HG03469 (cell line): ENCODE measurements around the gene SERGEF.
A peak's percentile ranks its signal among the peaks of the same experiment; 100 is the strongest.
"Not testable (repeated sequence)": the region's sequence is repeated elsewhere in the genome, so short reads cannot be mapped to it uniquely, and the experiment has no call there.

Source experiments
- ATAC-seq: cut with Tn5 transposase; IDR thresholded peaks from one replicate; pipeline ENCODE4 v1.9.1; 2021; ENCODE audit warnings: mild to moderate bottlenecking, moderate library complexity, moderate number of reproducible peaks; ENCODE audit not compliant: unreplicated experiment

The SERGEF gene

GRCh38 chr11:18001191-18001590 lies 11.7 kb downstream of the SERGEF start:
- no peak for ATAC-seq

DNA sequence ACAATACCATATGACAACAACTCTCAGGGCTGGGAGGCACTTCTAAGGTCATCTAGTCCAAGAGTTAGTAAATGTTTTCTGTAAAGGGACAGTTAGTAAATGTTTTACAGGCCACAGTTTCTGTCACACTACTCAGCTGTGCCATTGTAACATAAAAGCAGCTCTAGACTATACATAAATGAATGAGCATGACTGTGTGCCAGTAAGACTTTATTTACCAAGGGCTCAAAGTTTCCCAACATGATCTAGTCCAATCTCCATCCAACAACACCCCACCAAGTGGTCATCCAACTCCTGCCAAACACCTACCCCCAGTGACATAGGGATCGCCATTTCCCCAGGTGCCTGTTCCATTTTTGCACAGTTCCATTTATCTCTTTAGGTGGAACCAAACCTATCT lies 12.1 kb downstream of the SERGEF start:
- no peak for ATAC-seq

- not testable (repeated sequence) for ATAC-seq
Measured at GRCh38 chr11:18000128-18000527, 12.7 kb downstream of the SERGEF start.

GRCh38 chr11:17992916-17993315 lies 19.9 kb downstream of the SERGEF start:
- no peak for ATAC-seq

GRCh38 chr11:17991783-17992433 lies 20.9 kb downstream of the SERGEF start:
- ATAC-seq, result peak; percentile 85

GRCh38 chr11:17989306-17989705 lies 23.5 kb downstream of the SERGEF start:
- no peak for ATAC-seq

GRCh38 chr11:17988465-17988864 lies 24.4 kb downstream of the SERGEF start:
- no peak for ATAC-seq

DNA sequence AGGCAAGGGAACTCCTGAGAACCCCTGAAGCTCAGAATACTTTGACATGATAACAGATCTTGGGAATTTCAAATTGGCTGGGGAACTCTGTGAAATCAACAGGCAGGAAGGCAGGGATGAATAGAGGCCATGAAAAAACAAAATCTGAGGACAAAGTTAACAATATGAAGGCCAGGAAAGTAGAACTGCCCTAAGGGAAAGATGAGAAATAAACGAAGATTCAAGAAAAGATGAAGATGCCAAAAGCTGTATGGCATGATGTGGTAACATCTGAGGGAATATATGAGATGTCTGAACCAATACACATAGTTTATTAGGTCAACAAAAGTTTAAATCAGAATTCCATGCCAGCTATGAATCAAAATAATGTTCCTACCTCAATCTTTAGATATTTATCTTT lies 25.0 kb downstream of the SERGEF start:
- ATAC-seq, result no peak

DNA sequence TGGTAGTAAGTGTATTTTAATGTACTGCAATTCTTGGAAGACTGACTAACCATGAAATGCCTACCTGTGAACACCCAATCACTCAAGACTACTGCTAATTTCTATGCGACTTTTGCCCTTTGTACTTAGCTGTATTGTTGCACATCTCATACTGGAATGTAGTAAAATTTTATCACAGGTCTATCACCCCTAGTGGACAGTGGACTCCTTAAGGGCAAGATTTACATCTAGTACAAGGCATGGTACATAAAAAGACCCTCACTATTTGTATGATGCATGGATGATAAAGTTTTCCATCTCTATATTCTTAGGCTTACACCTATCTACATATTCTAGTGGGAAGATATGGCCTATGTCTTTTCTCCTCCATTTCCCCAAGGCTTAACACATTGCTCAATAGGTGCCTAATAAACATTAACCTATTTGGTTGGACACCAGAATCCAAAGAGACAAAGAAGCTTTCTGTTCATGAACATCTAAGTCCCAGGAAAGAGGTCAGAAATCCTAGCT lies 26.1 kb downstream of the SERGEF start:
- ATAC-seq, result no peak

DNA sequence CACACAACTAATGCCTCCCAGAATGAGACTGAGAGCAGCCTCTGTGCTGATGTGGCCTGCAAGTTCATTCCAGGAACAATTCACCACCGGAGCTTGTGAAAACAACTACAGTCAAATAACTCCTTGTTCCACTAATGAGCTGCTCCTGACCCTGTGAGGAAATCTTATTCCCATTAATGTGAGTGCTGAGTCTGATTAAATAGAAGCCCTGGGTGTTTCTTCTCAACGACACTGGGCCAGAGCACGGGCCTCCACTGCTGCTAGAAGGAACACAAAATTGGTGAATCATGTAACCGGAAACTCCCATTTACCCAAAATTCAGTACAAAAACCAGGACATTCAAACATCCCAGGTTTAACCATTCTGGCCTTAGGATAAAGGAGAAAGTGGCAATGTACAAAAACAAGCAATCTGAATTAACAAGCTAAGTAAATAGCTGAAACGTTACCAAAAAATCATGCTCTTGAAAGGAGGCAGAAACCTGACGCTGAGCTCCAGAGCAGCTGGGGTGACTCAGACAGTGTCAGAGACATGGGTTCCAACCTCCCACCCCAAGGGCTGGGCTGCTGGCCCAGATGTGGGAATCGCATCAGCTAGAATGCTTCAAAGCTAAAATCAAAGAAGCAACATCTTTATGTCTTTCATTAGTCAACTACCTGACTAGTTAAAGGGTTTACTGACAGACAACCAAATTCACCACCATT lies 26.7 kb downstream of the SERGEF start:
- ATAC-seq, result no peak

DNA sequence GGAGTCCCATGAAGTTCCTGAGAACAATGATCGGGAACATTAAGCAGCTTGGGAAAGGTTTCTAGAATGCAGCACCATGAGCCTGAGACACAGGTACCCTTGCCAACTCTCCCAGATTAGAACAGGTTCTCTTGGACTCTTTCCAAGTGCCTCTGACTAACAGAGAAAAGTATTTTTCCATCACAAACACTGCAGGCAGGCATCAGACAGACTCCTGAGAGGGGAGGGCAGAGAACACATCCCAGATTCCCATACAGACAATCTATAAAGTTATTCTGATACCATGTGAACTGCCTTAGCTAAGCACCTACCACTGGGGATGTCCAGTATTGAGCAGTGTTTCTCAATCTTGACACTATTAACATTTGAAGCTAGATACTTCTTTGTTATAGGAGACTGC lies 27.3 kb downstream of the SERGEF start:
- no peak for ATAC-seq

- no peak for ATAC-seq
Measured at GRCh38 chr11:17983569-17983968, 29.3 kb downstream of the SERGEF start.

DNA sequence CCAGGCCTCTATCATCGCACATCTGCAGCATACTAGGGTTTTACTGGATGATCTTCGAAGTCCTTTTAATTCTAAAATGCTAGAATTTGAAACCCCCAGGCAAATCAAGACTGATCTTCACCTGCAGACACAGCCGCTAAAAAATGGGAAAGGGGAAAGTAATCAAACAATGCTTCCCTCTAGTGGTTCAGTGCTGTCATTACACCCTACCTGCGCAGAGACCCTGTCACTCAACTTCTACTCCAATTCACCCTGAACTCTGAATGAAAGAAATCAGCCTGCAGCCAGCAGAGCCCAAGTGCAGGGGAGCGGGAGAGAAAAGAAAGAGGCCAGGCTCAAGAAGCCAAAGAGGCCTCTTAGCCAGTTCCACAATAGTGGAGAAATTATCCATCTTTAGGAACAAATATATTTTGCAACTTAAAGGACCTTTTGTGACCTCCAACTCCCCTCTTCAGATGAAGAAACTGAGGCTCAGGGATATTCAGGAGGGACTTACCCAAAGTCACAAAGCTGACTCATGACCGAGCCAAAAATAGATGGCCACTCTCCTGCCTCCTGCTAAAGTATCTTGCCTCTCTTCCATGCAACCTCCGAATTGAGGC lies 33.0 kb downstream of the SERGEF start:
- no peak for ATAC-seq

DNA sequence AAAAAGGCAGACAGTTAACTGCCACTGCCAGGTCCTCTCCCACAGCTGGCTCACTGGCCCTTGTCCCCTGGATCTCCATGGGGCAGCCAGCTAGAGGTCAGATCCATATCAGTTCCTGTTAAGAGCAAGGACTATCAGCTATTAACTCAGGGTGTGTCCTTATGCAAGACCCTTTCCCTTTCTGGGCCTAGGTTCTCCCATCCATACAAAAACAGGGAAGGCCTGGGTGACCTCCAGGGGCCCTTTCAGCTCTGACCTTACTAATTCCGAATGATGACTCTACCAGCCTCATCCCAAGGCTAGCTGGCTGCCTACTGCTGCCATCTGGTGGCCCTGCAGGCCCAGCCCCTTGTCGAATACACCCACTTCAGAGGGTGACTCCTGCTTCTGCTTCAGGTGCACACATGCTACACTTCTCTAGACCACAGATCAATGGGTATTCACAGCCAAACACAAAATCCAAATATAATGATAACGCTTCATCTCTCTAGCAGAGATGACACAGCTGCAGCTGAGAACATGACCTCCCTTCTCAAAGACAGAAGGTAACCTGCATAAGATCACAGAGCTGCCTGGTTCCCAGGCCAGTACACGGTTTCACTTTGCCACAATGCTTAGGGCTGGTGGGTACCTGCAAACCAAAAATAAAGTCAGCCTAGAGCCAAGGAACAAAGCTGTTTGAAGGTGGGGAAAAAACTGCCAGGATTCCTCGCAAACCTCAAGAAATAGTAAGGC lies 34.1 kb downstream of the SERGEF start:
- no peak for ATAC-seq

GRCh38 chr11:17976651-17977050 lies 36.2 kb downstream of the SERGEF start:
- no peak for ATAC-seq

GRCh38 chr11:17974246-17974645 lies 38.6 kb downstream of the SERGEF start:
- ATAC-seq, result no peak

- ATAC-seq, result no peak
Measured at GRCh38 chr11:17972987-17973386, 39.9 kb downstream of the SERGEF start.

DNA sequence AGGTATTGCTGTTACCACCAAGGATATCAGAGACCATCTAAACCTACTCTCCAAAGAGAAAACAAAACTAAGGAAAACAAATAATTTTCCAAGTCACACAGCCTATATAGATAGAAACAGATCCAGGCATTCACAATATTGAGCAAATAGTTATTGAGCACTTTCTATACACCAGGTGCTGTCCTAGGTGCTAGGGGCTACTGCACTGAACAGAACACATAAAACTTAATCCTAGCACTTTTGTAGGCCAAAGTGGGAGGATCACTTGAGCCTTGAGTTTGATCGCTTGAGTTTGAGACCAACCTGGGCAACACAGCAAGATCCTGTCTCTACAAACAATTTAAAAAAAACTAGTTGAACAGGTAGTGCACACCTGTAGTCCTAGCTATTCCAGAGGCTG lies 44.6 kb downstream of the SERGEF start:
- ATAC-seq, result no peak

GRCh38 chr11:17967661-17968060 lies 45.2 kb downstream of the SERGEF start:
- no peak for ATAC-seq

- no peak for ATAC-seq
Measured at GRCh38 chr11:17960091-17960490, 52.8 kb downstream of the SERGEF start.

DNA sequence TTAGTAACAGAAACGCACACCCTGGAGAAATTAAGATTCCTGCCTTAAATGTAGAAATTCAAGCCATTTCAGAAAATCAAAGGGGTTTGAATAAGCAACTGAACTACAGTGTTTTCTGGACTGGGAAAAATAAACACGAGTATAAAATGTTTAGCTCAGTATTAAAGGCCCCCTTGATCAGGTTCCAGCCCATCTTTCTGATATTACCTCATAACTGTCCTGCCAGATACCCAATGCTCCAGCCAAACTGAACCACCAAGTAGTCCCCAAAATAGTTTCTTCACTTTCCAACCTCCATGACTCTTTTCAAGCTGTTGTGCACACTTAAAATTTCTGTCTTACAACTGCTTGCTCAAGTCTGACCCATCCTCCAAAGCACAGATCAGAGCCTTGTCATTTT lies 54.4 kb downstream of the SERGEF start:
- no peak for ATAC-seq
